IMR-90 (cell line): Measurements from ENCODE around the gene BCL2L13. TPM values are rescaled to one million over a fixed set of nuclear protein-coding genes. Genes with fewer than 3 reads are reported as not detected.

Experiments
- ATAC-seq: fragments of 200-7000 bp; cut with Tn5 transposase; 2 replicates; pipeline ENCODE4 v1.9.1; 2020; ENCODE audit warnings: low read depth, mild to moderate bottlenecking, moderate library complexity
- BruUV-seq: library from RNA; stranded (reverse); fragments of 400-500 nt; replicated peaks from 2 replicates; lab custom pipeline; 2021; lab: Mats Ljungman, UMichigan
- CTCF ChIA-PET: fragments of 300-600 bp; formaldehyde crosslinking; extraction: SDS; loops from one replicate; lab custom pipeline; 2021; ENCODE audit warnings: antibody characterized with exemption; lab: Yijun Ruan, JAX
- POLR2A ChIA-PET: fragments of 300-600 bp; sonication (Branson Sonifier 250); formaldehyde crosslinking; loops from one replicate; lab custom pipeline; 2022; ENCODE audit warnings: antibody characterized with exemption; ENCODE audit not compliant: unreplicated experiment; lab: Charles Lee
- DNase-seq: peaks from one replicate; pipeline ENCODE4 v3.0.0; 2013
- H2AFZ ChIP-seq: replicated peaks from 2 replicates; pipeline ENCODE3; 2013; ENCODE audit warnings: low read length, mild to moderate bottlenecking; ENCODE audit not compliant: poor library complexity
- H2AK5ac ChIP-seq: 2 replicates; pipeline ENCODE4 v1.6.1; 2013; ENCODE audit warnings: low read depth, low read length, inconsistent platforms
- H2AK9ac ChIP-seq: replicated peaks from 2 replicates; pipeline ENCODE3; 2013; ENCODE audit warnings: mild to moderate bottlenecking, low read depth, low read length, moderate library complexity; ENCODE audit not compliant: poor library complexity
- H2BK120ac ChIP-seq: 2 replicates; pipeline ENCODE4 v1.6.1; 2013; ENCODE audit warnings: low read depth, low read length, inconsistent platforms
- H2BK15ac ChIP-seq: 3 replicates; pipeline ENCODE4 v1.6.1; 2013; ENCODE audit warnings: low read depth, low read length, inconsistent platforms
- H2BK20ac ChIP-seq: 2 replicates; pipeline ENCODE4 v1.6.1; 2013; ENCODE audit warnings: low read depth, mild to moderate bottlenecking, inconsistent platforms, low read length, moderate library complexity
- H2BK5ac ChIP-seq: 2 replicates; pipeline ENCODE4 v1.6.1; 2013; ENCODE audit warnings: mild to moderate bottlenecking, low read depth, low read length, inconsistent platforms; ENCODE audit not compliant: poor library complexity, severe bottlenecking
- H3K14ac ChIP-seq: replicated peaks from 2 replicates; pipeline ENCODE4 v1.6.1; 2013; ENCODE audit warnings: low read depth, low read length, inconsistent platforms
- H3K18ac ChIP-seq: 2 replicates; pipeline ENCODE4 v1.6.1; 2013; ENCODE audit warnings: low read depth, low read length, control low read depth
- H3K23ac ChIP-seq: 2 replicates; pipeline ENCODE4 v1.6.1; 2013; ENCODE audit warnings: low read depth, low read length, inconsistent platforms
- H3K27ac ChIP-seq: 2 replicates; pipeline ENCODE4 v1.5.1; 2013; ENCODE audit warnings: mild to moderate bottlenecking, control low read depth, low read length; ENCODE audit not compliant: insufficient read depth
- H3K27me3 ChIP-seq: 2 replicates; pipeline ENCODE4 v1.6.1; 2013; ENCODE audit warnings: low read length; ENCODE audit not compliant: control insufficient read depth, insufficient read depth
- H3K36me3 ChIP-seq: 2 replicates; pipeline ENCODE4 v1.6.1; 2013; ENCODE audit warnings: low read length, mixed read lengths; ENCODE audit not compliant: control insufficient read depth, insufficient read depth
- H3K4ac ChIP-seq: 2 replicates; pipeline ENCODE4 v1.6.1; 2013; ENCODE audit warnings: low read depth, low read length, inconsistent platforms
- H3K4me1 ChIP-seq: 2 replicates; pipeline ENCODE4 v1.6.1; 2013; ENCODE audit warnings: low read length, mixed read lengths; ENCODE audit not compliant: control insufficient read depth, insufficient read depth
- H3K4me2 ChIP-seq: 2 replicates; pipeline ENCODE4 v1.6.1; 2013; ENCODE audit warnings: low read depth, mild to moderate bottlenecking, control low read depth, low read length, moderate library complexity
- H3K4me3 ChIP-seq: 2 replicates; pipeline ENCODE4 v1.5.1; 2013; ENCODE audit warnings: low read depth, mild to moderate bottlenecking, control low read depth, low read length, moderate library complexity; ENCODE audit not compliant: insufficient read depth
- H3K56ac ChIP-seq: 2 replicates; pipeline ENCODE4 v1.6.1; 2013; ENCODE audit warnings: low read length, inconsistent platforms; ENCODE audit not compliant: insufficient read depth; ENCODE audit errors: extremely low read depth
- H3K79me1 ChIP-seq, 2 experiments: 2 replicates each; pipeline ENCODE4 v1.6.1; 2013; ENCODE audit warnings: low read length in 2 of 2, inconsistent platforms in 1 of 2, low read depth in 1 of 2
- H3K9ac ChIP-seq: 2 replicates; pipeline ENCODE4 v1.6.1; 2013; ENCODE audit warnings: low read depth, low read length, control low read depth
- H3K9me1 ChIP-seq: 2 replicates; pipeline ENCODE4 v1.6.1; 2013; ENCODE audit warnings: low read length, inconsistent platforms; ENCODE audit not compliant: insufficient read depth
- H3K9me3 ChIP-seq: 2 replicates; pipeline ENCODE4 v1.6.1; 2013; ENCODE audit warnings: low read length; ENCODE audit not compliant: control insufficient read depth, insufficient read depth
- H4K20me1 ChIP-seq: 2 replicates; pipeline ENCODE4 v1.6.1; 2013; ENCODE audit warnings: low read length, inconsistent platforms; ENCODE audit not compliant: insufficient read depth
- H4K5ac ChIP-seq: 2 replicates; pipeline ENCODE4 v1.6.1; 2013; ENCODE audit warnings: mild to moderate bottlenecking, low read depth, low read length, control low read depth
- H4K8ac ChIP-seq, 2 experiments: 2 replicates each; pipeline ENCODE4 v1.6.1; 2013; ENCODE audit warnings: low read depth in 2 of 2, low read length in 2 of 2, control low read depth in 1 of 2, inconsistent platforms in 1 of 2
- H4K91ac ChIP-seq: 2 replicates; pipeline ENCODE4 v1.6.1; 2013; ENCODE audit warnings: low read depth, low read length, inconsistent platforms; ENCODE audit not compliant: insufficient read depth
- BHLHE40 ChIP-seq: fragments of 150-350 bp; IDR thresholded peaks from 2 replicates; pipeline ENCODE4 v1.6.1; 2016; ENCODE audit warnings: mild to moderate bottlenecking, low read depth, low read length
- CEBPB ChIP-seq: IDR thresholded peaks from 2 replicates; pipeline ENCODE4 v1.6.1; 2012; ENCODE audit warnings: low read depth, low read length, improper control_type of control experiment
- CHD1 ChIP-seq: IDR thresholded peaks from 2 replicates; pipeline ENCODE4 v1.6.1; 2012; ENCODE audit warnings: low read depth, low read length, improper control_type of control experiment
- FOS ChIP-seq: fragments of 150-350 bp; IDR thresholded peaks from 2 replicates; pipeline ENCODE4 v1.6.1; 2016; ENCODE audit warnings: low read depth, low read length
- MAFK ChIP-seq: IDR thresholded peaks from 2 replicates; pipeline ENCODE4 v1.6.1; 2012; ENCODE audit warnings: low read depth, low read length, improper control_type of control experiment
- MAZ ChIP-seq: IDR thresholded peaks from 2 replicates; pipeline ENCODE4 v1.6.1; 2012; ENCODE audit warnings: low read depth, mild to moderate bottlenecking, low read length, improper control_type of control experiment, moderate library complexity, borderline replicate concordance
- MXI1 ChIP-seq: IDR thresholded peaks from 2 replicates; pipeline ENCODE4 v1.6.1; 2012; ENCODE audit warnings: low read depth, mild to moderate bottlenecking, low read length, moderate library complexity, borderline replicate concordance
- NFE2L2 ChIP-seq: fragments of 150-350 bp; IDR thresholded peaks from 2 replicates; pipeline ENCODE4 v1.6.1; 2016; ENCODE audit warnings: low read depth, mild to moderate bottlenecking, low read length
- POLR2A ChIP-seq: IDR thresholded peaks from 2 replicates; pipeline ENCODE4 v1.6.1; 2012; ENCODE audit warnings: mild to moderate bottlenecking, low read depth, low read length
- RAD21 ChIP-seq: IDR thresholded peaks from 2 replicates; pipeline ENCODE4 v1.6.1; 2012; ENCODE audit warnings: low read length, improper control_type of control experiment
- RCOR1 ChIP-seq: IDR thresholded peaks from 2 replicates; pipeline ENCODE4 v1.6.1; 2012; ENCODE audit warnings: mild to moderate bottlenecking, low read length, improper control_type of control experiment; ENCODE audit not compliant: insufficient replicate concordance
- RFX5 ChIP-seq: IDR thresholded peaks from 2 replicates; pipeline ENCODE4 v1.8.0; 2012; ENCODE audit warnings: low read depth, mild to moderate bottlenecking, low read length, moderate library complexity
- SMC3 ChIP-seq: fragments of 150-350 bp; IDR thresholded peaks from 2 replicates; pipeline ENCODE4 v1.6.1; 2016; ENCODE audit warnings: low read depth, mild to moderate bottlenecking, antibody characterized with exemption, low read length, moderate library complexity
- WGBS, 2 experiments: methylation state at CpG; one replicate each; pipeline versions ENCODE4 v1.1.5 to v1.1.7; 2013; ENCODE audit warnings: missing lambda C conversion rate in 2 of 2; ENCODE audit not compliant: insufficient read length in 1 of 2; ENCODE audit errors: extremely low coverage in 2 of 2; 5-methylcytosine and 5-hydroxymethylcytosine counted together
- dilution Hi-C: fragments of 300-500 bp; cut with HindIII; formaldehyde crosslinking; loops from one replicate; pipeline ENCODE4 v1.14.3; 2018; ENCODE audit warnings: low sequenced_read_pairs; ENCODE audit not compliant: unreplicated experiment
- in situ Hi-C: fragments of 300-500 bp; cut with MboI; formaldehyde crosslinking; loops from 3 replicates; pipeline ENCODE4 v1.14.3; 2019; ENCODE audit warnings: low sequenced_read_pairs, inconsistent platforms, mixed read lengths
- intact Hi-C: fragments of 100-400 bp; cut with micrococcal nuclease; formaldehyde crosslinking; loops from 2 replicates; pipeline ENCODE4 v1.10.0; 2022
- polyA plus RNA-seq, 3 experiments: library from polyadenylated mRNA; depleted of rRNA; stranded (reverse); fragments of >200 nt; gene quantifications; 2 replicates each; pipeline ENCODE4 v1.2.3, GENCODE V29; 2012; ENCODE audit warnings: low replicate concordance in 1 of 3
- total RNA-seq: library from RNA; depleted of rRNA; stranded (reverse); fragments of >200 nt; gene quantifications from 2 replicates; pipeline ENCODE4 v1.2.3, GENCODE V29; 2012
- TF ChIP-seq, protein P1 (sequence below): fragments of 150-350 bp; IDR thresholded peaks from 2 replicates; pipeline ENCODE4 v1.6.1; 2016; ENCODE audit warnings: low read depth, mild to moderate bottlenecking, low read length, moderate library complexity, borderline replicate concordance
- TF ChIP-seq, protein P2 (sequence below): conservative IDR thresholded peaks from 2 replicates; pipeline ENCODE4 v1.5.1; 2012; ENCODE audit warnings: mild to moderate bottlenecking, low read depth, low read length, improper control_type of control experiment
- TF ChIP-seq, protein P3 (sequence below): fragments of 150-350 bp; IDR thresholded peaks from 2 replicates; pipeline ENCODE4 v1.6.1; 2017; ENCODE audit warnings: mild to moderate bottlenecking, antibody characterized with exemption, low read length, low read depth

BCL2L13 gene
- total and polyA plus RNA-seq, 2 of the 4 experiments (the other 2 are of a cell fraction), result 42.6 to 86.7 TPM

DNA sequence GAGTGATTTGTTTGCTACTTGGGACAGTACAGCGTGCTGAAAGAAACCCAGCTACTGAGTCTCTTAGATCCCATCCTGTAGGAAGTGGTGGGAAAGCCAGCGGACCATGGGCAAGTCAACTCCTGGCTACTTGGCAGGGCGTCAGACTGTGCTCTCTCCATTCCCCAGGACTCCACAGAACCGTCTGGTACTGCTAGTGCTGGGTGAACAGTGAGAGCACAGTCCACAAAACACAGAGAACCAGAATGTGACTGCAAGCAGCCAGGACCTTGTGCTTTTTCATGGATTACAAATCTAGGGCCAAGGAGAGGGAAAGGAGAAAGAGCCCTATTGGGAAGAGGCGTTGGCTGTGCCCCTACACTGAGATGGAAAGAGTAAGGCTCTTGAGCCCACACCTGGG lies 125.5 kb downstream of the BCL2L13 start:
- in situ Hi-C loops, result no loop called here
- Histone ChIP-seq H3K9ac (no peak overlapping the region), H4K20me1 (peaks cover 39% of the 10 kb centered on the region), H3K14ac (no peak overlapping the region), H4K8ac (no peak overlapping the region), H2BK20ac (no peak overlapping the region), H3K4me2 (no peak overlapping the region), H3K4me1 (peaks cover 2% of the 10 kb centered on the region; the same call in 1 of the 2 replicates), H4K91ac (no peak overlapping the region), H2BK15ac (no peak overlapping the region), H2BK5ac (no peak overlapping the region), H3K56ac (no peak overlapping the region), H2AK9ac (no peak overlapping the region), H3K9me3 (no peaks in the 10 kb centered on the region), H2BK120ac (no peak overlapping the region), H3K36me3 (no peaks in the 10 kb centered on the region), H3K9me1 (no peaks in the 10 kb centered on the region; the same call in 1 of the 2 replicates), H3K4ac (no peak overlapping the region), H3K27me3 (no peaks in the 10 kb centered on the region), H4K5ac (no peak overlapping the region), H3K27ac (no peak overlapping the region), H3K23ac (no peak overlapping the region), H3K18ac (no peak overlapping the region), H2AFZ (no peak overlapping the region), H2AK5ac (no peak overlapping the region), H3K4me3 (no peak overlapping the region), H3K79me1 (peaks cover 19 to 37% of the 10 kb centered on the region in 2 experiments)
- intact Hi-C loops, result no loop called here
- POLR2A ChIA-PET, result no interaction called here
- no peak for DNase-seq
- no TSS peak for BruUV-seq
- dilution Hi-C loops, result no loop called here
- no peak for ATAC-seq
- TF ChIP-seq, protein P1, sequence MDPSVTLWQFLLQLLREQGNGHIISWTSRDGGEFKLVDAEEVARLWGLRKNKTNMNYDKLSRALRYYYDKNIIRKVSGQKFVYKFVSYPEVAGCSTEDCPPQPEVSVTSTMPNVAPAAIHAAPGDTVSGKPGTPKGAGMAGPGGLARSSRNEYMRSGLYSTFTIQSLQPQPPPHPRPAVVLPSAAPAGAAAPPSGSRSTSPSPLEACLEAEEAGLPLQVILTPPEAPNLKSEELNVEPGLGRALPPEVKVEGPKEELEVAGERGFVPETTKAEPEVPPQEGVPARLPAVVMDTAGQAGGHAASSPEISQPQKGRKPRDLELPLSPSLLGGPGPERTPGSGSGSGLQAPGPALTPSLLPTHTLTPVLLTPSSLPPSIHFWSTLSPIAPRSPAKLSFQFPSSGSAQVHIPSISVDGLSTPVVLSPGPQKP, result no peak
- TF ChIP-seq, protein P2, sequence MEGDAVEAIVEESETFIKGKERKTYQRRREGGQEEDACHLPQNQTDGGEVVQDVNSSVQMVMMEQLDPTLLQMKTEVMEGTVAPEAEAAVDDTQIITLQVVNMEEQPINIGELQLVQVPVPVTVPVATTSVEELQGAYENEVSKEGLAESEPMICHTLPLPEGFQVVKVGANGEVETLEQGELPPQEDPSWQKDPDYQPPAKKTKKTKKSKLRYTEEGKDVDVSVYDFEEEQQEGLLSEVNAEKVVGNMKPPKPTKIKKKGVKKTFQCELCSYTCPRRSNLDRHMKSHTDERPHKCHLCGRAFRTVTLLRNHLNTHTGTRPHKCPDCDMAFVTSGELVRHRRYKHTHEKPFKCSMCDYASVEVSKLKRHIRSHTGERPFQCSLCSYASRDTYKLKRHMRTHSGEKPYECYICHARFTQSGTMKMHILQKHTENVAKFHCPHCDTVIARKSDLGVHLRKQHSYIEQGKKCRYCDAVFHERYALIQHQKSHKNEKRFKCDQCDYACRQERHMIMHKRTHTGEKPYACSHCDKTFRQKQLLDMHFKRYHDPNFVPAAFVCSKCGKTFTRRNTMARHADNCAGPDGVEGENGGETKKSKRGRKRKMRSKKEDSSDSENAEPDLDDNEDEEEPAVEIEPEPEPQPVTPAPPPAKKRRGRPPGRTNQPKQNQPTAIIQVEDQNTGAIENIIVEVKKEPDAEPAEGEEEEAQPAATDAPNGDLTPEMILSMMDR, result no peak
- no peak for TF ChIP-seq POLR2A
- no peak for TF ChIP-seq BHLHE40
- TF ChIP-seq CEBPB, result no peak
- no peak for TF ChIP-seq FOS
- TF ChIP-seq RFX5, result no peak
- TF ChIP-seq MXI1, result no peak
- TF ChIP-seq RCOR1, result no peak
- TF ChIP-seq, protein P3, sequence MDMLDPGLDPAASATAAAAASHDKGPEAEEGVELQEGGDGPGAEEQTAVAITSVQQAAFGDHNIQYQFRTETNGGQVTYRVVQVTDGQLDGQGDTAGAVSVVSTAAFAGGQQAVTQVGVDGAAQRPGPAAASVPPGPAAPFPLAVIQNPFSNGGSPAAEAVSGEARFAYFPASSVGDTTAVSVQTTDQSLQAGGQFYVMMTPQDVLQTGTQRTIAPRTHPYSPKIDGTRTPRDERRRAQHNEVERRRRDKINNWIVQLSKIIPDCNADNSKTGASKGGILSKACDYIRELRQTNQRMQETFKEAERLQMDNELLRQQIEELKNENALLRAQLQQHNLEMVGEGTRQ, result no peak
- no peak for TF ChIP-seq RAD21
- TF ChIP-seq MAFK, result no peak
- TF ChIP-seq MAZ, result no peak
- TF ChIP-seq CHD1, result no peak
- no peak for TF ChIP-seq NFE2L2
- no peak for TF ChIP-seq SMC3
- CTCF ChIA-PET, result no interaction called here
- no CpG with 5 or more reads among the region's 5 CpGs for WGBS, 2 experiments
